HUES6 (cell line): ENCODE measurements around the gene ALKBH2.

Experiments used
- H3K27ac ChIP-seq: 2 replicates; pipeline ENCODE4 v1.7.0; 2013; ENCODE audit warnings: low read depth, mild to moderate bottlenecking, low read length, inconsistent platforms
- H3K27me3 ChIP-seq: 2 replicates; pipeline ENCODE4 v1.6.1; 2013; ENCODE audit warnings: low read length; ENCODE audit not compliant: control insufficient read depth, insufficient read depth
- H3K36me3 ChIP-seq: 2 replicates; pipeline ENCODE4 v1.6.1; 2013; ENCODE audit warnings: low read length; ENCODE audit not compliant: control insufficient read depth, insufficient read depth
- H3K4me1 ChIP-seq: 2 replicates; pipeline ENCODE4 v1.6.1; 2013; ENCODE audit warnings: low read length; ENCODE audit not compliant: control insufficient read depth, insufficient read depth
- H3K4me3 ChIP-seq: 2 replicates; pipeline ENCODE4 v1.5.1; 2013; ENCODE audit warnings: low read depth, low read length
- H3K9ac ChIP-seq: one replicate; pipeline ENCODE4 v1.6.1; 2013; ENCODE audit warnings: mild to moderate bottlenecking, low read length
- H3K9me3 ChIP-seq: 2 replicates; pipeline ENCODE4 v1.6.1; 2013; ENCODE audit warnings: low read depth, low read length; ENCODE audit not compliant: control insufficient read depth, insufficient read depth

The ALKBH2 gene

DNA sequence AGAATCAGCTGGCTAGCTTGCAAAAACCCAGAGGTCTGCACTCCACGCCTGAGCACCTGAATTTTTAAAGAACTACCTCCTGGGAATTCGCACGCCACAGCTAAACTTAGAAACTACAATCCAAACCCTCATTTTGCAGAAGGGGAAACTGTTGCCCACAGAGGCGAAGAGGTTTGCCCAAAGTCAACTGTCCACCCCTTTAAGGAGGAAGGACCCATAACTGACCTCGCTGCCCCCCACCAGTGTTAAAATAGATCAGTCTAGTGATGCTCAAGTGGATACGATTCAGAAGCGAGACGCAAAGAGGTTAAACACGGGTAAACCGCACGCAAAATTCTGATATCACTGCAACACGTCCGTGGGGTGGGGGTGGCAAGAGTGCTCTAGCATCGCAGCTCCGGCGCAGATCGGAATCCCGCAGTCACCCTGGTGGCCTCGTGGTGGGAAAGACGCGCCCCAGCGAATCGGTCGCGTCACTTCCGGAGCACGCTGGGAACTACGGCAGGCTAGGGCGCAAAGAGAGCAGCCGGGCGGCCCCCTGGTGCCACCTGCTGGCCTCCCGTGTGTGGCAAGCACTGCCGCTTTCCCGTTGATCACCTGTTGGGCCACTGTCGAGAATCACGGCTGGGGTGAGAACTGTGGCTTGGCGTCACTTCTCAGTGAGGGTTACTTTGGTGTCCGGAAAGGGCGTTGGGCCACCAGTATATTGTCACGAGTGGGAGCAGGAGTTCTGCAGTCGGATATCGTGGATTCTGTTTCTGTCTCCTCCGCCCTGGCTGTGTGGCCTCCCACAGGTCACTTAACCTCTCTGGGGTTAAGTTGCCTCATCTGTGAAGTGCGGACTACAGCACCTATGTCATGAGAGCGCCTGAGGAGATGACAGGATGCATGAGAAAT, at the start of gene ALKBH2:
Gene ALKBH2 (minus strand): TSS at position 451 of the 897 bp plus-strand sequence. CDS start 686 bp downstream, outside the sequence.
- H3K27ac ChIP-seq, result no peak within 1 kb of the TSS
- H3K4me1 ChIP-seq, result peaks cover 11% of the 10 kb centered on the region
- peak within 1 kb of the TSS; percentile 56 for H3K4me3 ChIP-seq
- no peaks in the 10 kb centered on the region; the same call in 1 of the 2 replicates for H3K27me3 ChIP-seq
- peak within 1 kb of the TSS; percentile 60 for H3K9ac ChIP-seq
- peaks cover 27% of the 10 kb centered on the region for H3K36me3 ChIP-seq
- H3K9me3 ChIP-seq, result no peaks in the 10 kb centered on the region

DNA sequence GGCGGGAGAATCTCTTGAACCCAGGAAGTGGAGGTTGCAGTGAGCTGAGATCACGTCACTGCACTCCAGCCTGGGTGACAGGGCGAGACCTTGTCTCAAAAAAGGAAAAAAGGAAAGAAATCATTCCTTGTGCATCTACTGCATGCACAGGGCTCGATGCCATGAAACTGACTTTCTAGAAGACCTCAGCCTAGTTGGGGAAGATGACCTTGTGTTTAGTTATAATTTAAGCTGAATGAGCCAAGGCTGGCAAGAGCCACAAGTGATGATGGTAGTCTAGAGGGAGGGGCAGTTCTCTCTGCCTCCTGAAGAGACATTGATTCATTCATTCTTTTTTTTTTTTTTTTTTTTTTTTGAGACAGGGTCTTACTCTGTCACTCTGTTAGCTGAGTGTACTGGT, 47.3 kb upstream of the ALKBH2 start:
- no peak overlapping the region for H3K4me3 ChIP-seq
- no peaks in the 10 kb centered on the region for H3K27me3 ChIP-seq
- H3K9me3 ChIP-seq, result peaks cover 6% of the 10 kb centered on the region; the same call in 1 of the 2 replicates
- no peaks in the 10 kb centered on the region for H3K36me3 ChIP-seq
- H3K9ac ChIP-seq, result no peak overlapping the region
- H3K27ac ChIP-seq, result no peak overlapping the region
- H3K4me1 ChIP-seq, result no peaks in the 10 kb centered on the region

DNA sequence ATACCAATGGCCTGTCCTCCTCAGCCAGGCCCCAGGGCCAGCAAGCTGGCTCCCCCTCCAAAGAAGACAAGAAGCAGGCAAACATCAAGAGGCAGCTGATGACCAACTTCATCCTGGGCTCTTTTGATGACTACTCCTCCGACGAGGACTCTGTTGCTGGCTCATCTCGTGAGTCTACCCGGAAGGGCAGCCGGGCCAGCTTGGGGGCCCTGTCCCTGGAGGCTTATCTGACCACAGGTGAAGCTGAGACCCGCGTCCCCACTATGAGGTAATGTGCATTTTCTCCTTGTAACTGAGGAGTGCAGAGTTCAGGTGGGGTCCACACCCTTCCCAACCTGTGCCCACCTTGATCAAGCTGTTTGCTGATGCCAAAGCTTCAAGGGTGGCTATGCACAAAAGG, 46.5 kb upstream of the ALKBH2 start:
- H3K4me1 ChIP-seq, result no peaks in the 10 kb centered on the region
- no peaks in the 10 kb centered on the region for H3K36me3 ChIP-seq
- H3K9ac ChIP-seq, result no peak overlapping the region
- H3K27me3 ChIP-seq, result no peaks in the 10 kb centered on the region
- peaks cover 6% of the 10 kb centered on the region; the same call in 1 of the 2 replicates for H3K9me3 ChIP-seq
- H3K27ac ChIP-seq, result no peak overlapping the region
- no peak overlapping the region for H3K4me3 ChIP-seq

DNA sequence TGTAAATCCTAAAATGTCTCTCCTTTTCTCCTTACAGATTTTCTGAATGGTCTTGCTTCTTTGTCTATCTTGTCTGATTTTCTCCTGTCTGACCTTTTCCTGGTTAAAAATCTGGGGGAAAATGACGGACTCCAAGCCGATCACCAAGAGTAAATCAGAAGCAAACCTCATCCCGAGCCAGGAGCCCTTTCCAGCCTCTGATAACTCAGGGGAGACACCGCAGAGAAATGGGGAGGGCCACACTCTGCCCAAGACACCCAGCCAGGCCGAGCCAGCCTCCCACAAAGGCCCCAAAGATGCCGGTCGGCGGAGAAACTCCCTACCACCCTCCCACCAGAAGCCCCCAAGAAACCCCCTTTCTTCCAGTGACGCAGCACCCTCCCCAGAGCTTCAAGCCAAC, 46.1 kb upstream of the ALKBH2 start:
- no peak overlapping the region for H3K27ac ChIP-seq
- no peak overlapping the region for H3K4me3 ChIP-seq
- peaks cover 6% of the 10 kb centered on the region; the same call in 1 of the 2 replicates for H3K9me3 ChIP-seq
- no peaks in the 10 kb centered on the region for H3K4me1 ChIP-seq
- no peak overlapping the region for H3K9ac ChIP-seq
- H3K27me3 ChIP-seq, result no peaks in the 10 kb centered on the region
- no peaks in the 10 kb centered on the region for H3K36me3 ChIP-seq

DNA sequence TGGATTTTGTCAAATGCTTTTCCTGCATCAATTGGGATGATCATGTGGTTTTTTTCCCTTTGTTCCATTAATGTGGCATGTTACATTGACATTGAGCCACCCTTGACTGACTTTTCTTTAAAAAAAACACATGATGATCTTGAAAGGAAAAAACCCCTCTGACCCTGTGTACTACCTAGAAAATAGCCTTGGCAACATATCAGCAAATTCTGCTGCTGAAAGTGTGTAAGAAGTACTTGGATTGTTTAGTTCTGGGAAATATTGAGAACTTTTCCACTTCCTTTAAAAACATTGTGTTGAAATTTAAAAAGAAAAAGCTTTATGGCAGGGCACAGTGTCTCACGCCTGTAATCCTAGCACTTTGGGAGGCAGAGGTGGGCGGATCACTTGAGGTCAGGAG, 43.8 kb upstream of the ALKBH2 start:
- Histone ChIP-seq H3K9me3 (peaks cover 6% of the 10 kb centered on the region; the same call in 1 of the 2 replicates), H3K4me1 (no peaks in the 10 kb centered on the region), H3K36me3 (no peaks in the 10 kb centered on the region), H3K27me3 (no peaks in the 10 kb centered on the region), H3K27ac (no peak overlapping the region), H3K9ac (no peak overlapping the region), H3K4me3 (no peak overlapping the region)

DNA sequence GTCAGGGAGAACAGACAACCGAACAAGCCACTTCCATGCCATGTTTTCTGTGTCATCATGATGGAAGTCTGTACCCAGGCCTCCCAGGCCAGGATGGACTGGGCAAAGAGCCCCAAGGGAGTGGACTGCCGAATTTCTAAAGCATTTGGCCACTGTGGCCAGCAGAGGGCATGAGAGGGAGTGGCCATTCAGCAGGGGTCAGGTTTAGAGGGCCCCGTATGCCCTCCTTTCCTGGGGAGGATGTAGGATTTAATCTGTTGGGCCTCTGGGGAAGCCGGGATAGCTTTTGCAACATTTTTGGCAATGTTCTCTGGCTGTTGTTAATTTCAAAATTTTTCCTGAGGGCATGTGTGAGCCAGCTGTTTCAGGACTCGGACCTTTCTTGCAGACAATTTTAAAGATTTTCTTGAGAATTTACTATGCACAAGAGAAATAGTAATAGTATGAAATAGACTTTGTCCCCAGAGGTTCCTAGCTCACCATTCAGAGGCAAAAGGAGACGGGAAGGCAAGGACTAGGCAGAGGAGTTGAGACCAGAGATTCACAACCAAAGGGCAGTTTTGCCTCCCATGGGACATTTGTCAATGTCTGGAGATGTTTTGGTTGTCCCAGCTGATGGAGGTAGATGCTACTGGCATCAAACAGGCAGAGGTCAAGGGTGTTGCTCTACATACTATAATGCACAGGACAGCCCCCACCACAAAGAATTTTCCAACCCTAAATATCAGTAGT, 41.1 kb upstream of the ALKBH2 start:
- Histone ChIP-seq H3K27me3 (no peaks in the 10 kb centered on the region), H3K27ac (no peak overlapping the region), H3K4me1 (no peaks in the 10 kb centered on the region; the same call in 1 of the 2 replicates), H3K4me3 (no peak overlapping the region), H3K9ac (no peak overlapping the region), H3K9me3 (peaks cover 6% of the 10 kb centered on the region; the same call in 1 of the 2 replicates), H3K36me3 (no peaks in the 10 kb centered on the region)

DNA sequence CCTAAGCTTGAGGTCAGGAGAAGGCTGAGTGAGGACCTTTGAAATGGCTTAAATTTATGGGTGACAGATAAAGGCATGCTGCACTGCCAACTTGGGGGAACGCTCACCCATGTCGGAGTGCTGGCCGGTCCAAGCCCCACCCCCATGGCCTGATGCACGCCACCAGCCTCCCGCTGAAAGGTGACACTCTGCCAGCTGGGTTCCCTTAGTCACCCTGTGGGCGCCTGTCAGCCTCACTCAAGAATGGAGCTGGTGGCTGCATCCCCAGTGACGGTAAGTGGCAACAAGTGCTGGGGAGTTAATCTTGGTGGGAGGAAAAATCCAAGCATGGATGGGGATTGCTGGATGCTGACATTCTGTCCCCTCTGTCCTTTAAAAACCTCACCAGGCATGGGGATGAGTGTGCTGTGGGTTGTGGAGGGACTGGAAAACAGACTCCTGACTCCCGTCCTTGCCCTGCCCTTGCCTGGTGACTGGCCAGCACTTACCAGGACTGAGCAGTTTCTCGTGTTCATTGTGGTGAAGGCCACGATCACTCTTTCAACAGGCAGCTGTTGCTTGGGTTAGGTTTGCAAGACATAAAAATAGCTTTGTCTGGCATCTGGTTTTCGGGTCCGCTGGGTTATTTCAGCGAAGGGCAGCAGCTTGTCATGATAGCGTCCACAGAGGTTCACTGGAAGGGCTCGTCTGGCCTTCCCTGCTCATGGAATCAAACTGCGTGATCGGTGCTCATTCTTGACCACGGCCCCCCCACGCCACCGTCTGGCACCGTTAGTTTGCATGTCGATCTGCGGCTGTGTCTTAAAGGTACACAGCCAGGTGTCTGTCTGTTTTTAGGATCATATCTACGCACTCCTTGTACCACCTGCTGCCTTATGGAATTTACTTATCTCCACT, 38.1 kb upstream of the ALKBH2 start:
- H3K4me1 ChIP-seq, result no peaks in the 10 kb centered on the region; the same call in 1 of the 2 replicates
- H3K4me3 ChIP-seq, result no peak overlapping the region
- H3K9ac ChIP-seq, result no peak overlapping the region
- H3K36me3 ChIP-seq, result no peaks in the 10 kb centered on the region
- 0 out of 2 replicates have a peak, but pooled peaks cover 1% of the 10 kb centered on the region for H3K9me3 ChIP-seq
- no peak overlapping the region for H3K27ac ChIP-seq
- no peaks in the 10 kb centered on the region for H3K27me3 ChIP-seq

DNA sequence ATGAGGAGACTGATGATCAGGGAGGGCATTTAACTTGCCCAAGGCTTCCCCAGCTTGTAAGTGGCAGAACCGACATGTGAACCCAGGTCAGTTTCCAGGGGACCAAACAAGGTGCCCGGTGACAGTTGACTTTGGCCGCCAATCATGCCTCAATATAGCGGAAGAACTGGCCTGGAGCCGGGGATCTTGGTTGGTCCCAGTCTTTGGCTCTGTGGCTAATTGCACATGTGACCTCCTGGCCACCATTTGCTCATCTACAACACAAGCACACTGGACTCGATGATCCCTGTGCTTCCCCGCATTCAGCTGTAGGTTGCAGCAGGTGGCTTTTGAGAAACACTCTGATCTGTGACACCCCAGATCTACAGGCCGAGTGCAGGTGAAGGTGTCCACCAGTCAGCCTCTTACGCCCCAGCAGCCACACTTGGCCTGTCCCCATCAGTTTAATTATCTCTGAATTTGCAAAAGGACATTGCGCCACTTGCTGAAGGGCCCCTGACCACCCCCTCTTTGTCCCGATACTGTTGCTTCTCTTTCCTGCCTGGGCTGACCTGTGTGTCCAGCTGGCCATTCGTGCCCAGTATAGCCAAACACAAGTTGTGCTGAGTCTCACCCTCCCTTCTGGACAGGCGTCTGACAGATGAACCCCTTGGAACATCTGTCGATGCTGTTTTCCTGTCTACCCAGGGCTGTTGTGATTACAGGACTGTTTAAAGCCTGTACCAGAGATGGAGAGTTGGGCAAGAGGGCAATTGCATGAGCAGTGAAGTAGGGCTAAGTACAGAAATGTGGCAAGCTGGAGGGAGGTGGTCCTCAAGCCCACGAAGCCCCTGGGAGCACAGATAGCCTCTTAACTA, 37.3 kb upstream of the ALKBH2 start:
- Histone ChIP-seq H3K27ac (no peak overlapping the region), H3K4me3 (no peak overlapping the region)

DNA sequence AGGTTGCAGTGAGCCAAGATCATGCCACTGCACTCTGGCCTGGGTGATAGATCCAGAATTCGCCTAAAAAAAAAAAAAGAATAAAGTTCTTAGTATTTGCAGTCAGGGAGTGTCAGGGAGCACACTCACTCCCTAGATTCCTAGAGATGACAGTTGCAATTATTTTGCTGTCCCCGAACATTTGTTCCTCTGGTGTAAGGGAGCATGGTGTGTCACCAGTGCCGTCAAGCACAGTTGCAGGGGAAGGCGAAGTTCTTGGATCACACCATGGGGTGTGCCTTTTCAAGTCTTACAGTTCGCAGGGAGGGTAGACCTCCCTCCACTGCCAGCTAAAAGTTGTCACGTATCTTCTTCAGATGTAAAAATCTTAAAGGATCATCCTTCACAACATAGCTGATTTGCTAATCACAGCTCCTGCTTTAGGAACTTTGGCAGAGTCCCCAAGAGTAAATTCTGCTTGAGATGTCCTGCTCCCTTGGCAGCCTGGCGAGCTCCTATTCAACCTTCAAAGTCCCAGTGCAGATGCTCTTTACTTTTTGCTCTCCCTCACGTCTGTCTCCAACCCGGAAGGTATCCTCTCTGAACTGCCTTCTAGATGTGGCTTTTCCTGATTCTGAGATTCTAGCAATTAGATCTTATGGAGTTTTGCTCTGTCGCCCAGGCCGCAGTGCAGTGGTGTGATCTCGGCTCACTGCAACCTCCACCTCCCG, 34.4 kb upstream of the ALKBH2 start:
- no peaks in the 10 kb centered on the region for H3K36me3 ChIP-seq
- no peaks in the 10 kb centered on the region for H3K9me3 ChIP-seq
- no peak overlapping the region for H3K9ac ChIP-seq
- no peak overlapping the region for H3K27ac ChIP-seq
- H3K4me1 ChIP-seq, result no peaks in the 10 kb centered on the region; the same call in 1 of the 2 replicates
- H3K4me3 ChIP-seq, result no peak overlapping the region
- H3K27me3 ChIP-seq, result no peaks in the 10 kb centered on the region

More for the DNA sequence above, 37.3 kb upstream of the ALKBH2 start:
- no peaks in the 10 kb centered on the region for H3K9me3 ChIP-seq
- no peaks in the 10 kb centered on the region; the same call in 1 of the 2 replicates for H3K4me1 ChIP-seq
- no peaks in the 10 kb centered on the region for H3K36me3 ChIP-seq
- H3K27me3 ChIP-seq, result no peaks in the 10 kb centered on the region
- H3K9ac ChIP-seq, result no peak overlapping the region
